ENCODE measurements around the gene SLC25A23. TPM values are rescaled to one million over a fixed set of nuclear protein-coding genes. Genes with fewer than 3 reads are reported as not detected.

Gene SLC25A23
- total RNA-seq, 1 experiment from 2014 or later, result 67.6 TPM

- peak; percentile 94 for DNase-seq
- CTCF ChIA-PET, result no interaction called here
- no peaks in the 10 kb centered on the region for H3K9me3 Mint-ChIP-seq (ENCODE audit: low read depth, unreplicated experiment)
- peak overlapping the region; percentile 94 for H3K27ac Mint-ChIP-seq (ENCODE audit: unreplicated experiment)
- peaks cover 16% of the 10 kb centered on the region for H3K4me1 Mint-ChIP-seq (ENCODE audit: low read depth, unreplicated experiment)
- TF ChIP-seq CTCF (IDR thresholded peaks at IDR 0.05; ENCODE audit: unreplicated experiment), result peak; percentile 60
- H3K4me3 Mint-ChIP-seq (ENCODE audit: low read depth, unreplicated experiment), result peak overlapping the region; percentile 88
- H3K36me3 Mint-ChIP-seq (ENCODE audit: insufficient read depth, unreplicated experiment), result peaks cover 43% of the 10 kb centered on the region
- intact Hi-C loops (cut with micrococcal nuclease; ENCODE audit: unreplicated experiment), result no loop called here
- no TSS peak for BruUV-seq (replicated peaks)
- no peaks in the 10 kb centered on the region for H3K27me3 Mint-ChIP-seq (ENCODE audit: unreplicated experiment)
Observed at GRCh38 chr19:6460099-6460884, 700 bp upstream of the SLC25A23 start.

GRCh38 chr19:6458695-6459261 lies 814 bp downstream of the SLC25A23 start:
- DNase-seq, result peak; percentile 24
- TF ChIP-seq CTCF (IDR thresholded peaks at IDR 0.05; ENCODE audit: unreplicated experiment), result no peak
- peak overlapping the region; percentile 82 for H3K27ac Mint-ChIP-seq (ENCODE audit: unreplicated experiment)
- no peaks in the 10 kb centered on the region for H3K27me3 Mint-ChIP-seq (ENCODE audit: unreplicated experiment)
- CTCF ChIA-PET, result no interaction called here
- BruUV-seq (replicated peaks), result no TSS peak
- peaks cover 30% of the 10 kb centered on the region for H3K36me3 Mint-ChIP-seq (ENCODE audit: insufficient read depth, unreplicated experiment)
- H3K4me1 Mint-ChIP-seq (ENCODE audit: low read depth, unreplicated experiment), result peaks cover 9% of the 10 kb centered on the region
- intact Hi-C loops (cut with micrococcal nuclease; ENCODE audit: unreplicated experiment), result no loop called here
- H3K9me3 Mint-ChIP-seq (ENCODE audit: low read depth, unreplicated experiment), result no peaks in the 10 kb centered on the region
- H3K4me3 Mint-ChIP-seq (ENCODE audit: low read depth, unreplicated experiment), result peak overlapping the region; percentile 88

- TSS peak; percentile 58 for BruUV-seq (replicated peaks)
- no peak for DNase-seq
- Mint-ChIP-seq H3K4me1 (ENCODE audit: low read depth, unreplicated experiment) (peaks cover 9% of the 10 kb centered on the region), H3K4me3 (ENCODE audit: low read depth, unreplicated experiment) (peak overlapping the region; percentile 88), H3K9me3 (ENCODE audit: low read depth, unreplicated experiment) (no peaks in the 10 kb centered on the region), H3K27me3 (ENCODE audit: unreplicated experiment) (no peaks in the 10 kb centered on the region), H3K27ac (ENCODE audit: unreplicated experiment) (no peak overlapping the region), H3K36me3 (ENCODE audit: insufficient read depth, unreplicated experiment) (peaks cover 30% of the 10 kb centered on the region)
- intact Hi-C loops (cut with micrococcal nuclease; ENCODE audit: unreplicated experiment), result no loop called here
- CTCF ChIA-PET, result no interaction called here
- no peak for TF ChIP-seq CTCF (IDR thresholded peaks at IDR 0.05; ENCODE audit: unreplicated experiment)
Observed at GRCh38 chr19:6457958-6458694, 1.5 kb downstream of the SLC25A23 start.

- BruUV-seq (replicated peaks), result no TSS peak
- no peak for DNase-seq
- H3K27me3 Mint-ChIP-seq (ENCODE audit: unreplicated experiment), result no peaks in the 10 kb centered on the region
- H3K27ac Mint-ChIP-seq (ENCODE audit: unreplicated experiment), result no peak overlapping the region
- intact Hi-C loops (cut with micrococcal nuclease; ENCODE audit: unreplicated experiment), result no loop called here
- H3K4me3 Mint-ChIP-seq (ENCODE audit: low read depth, unreplicated experiment), result no peak overlapping the region
- H3K36me3 Mint-ChIP-seq (ENCODE audit: insufficient read depth, unreplicated experiment), result peaks cover 40% of the 10 kb centered on the region
- no peaks in the 10 kb centered on the region for H3K9me3 Mint-ChIP-seq (ENCODE audit: low read depth, unreplicated experiment)
- no peak for TF ChIP-seq CTCF (IDR thresholded peaks at IDR 0.05; ENCODE audit: unreplicated experiment)
- CTCF ChIA-PET, result no interaction called here
- peaks cover 9% of the 10 kb centered on the region for H3K4me1 Mint-ChIP-seq (ENCODE audit: low read depth, unreplicated experiment)
Observed at GRCh38 chr19:6455924-6456323, 3.7 kb downstream of the SLC25A23 start.

All from Calu3 (cell line).